ENCODE measurements around the gene TTN.

TTN gene

DNA sequence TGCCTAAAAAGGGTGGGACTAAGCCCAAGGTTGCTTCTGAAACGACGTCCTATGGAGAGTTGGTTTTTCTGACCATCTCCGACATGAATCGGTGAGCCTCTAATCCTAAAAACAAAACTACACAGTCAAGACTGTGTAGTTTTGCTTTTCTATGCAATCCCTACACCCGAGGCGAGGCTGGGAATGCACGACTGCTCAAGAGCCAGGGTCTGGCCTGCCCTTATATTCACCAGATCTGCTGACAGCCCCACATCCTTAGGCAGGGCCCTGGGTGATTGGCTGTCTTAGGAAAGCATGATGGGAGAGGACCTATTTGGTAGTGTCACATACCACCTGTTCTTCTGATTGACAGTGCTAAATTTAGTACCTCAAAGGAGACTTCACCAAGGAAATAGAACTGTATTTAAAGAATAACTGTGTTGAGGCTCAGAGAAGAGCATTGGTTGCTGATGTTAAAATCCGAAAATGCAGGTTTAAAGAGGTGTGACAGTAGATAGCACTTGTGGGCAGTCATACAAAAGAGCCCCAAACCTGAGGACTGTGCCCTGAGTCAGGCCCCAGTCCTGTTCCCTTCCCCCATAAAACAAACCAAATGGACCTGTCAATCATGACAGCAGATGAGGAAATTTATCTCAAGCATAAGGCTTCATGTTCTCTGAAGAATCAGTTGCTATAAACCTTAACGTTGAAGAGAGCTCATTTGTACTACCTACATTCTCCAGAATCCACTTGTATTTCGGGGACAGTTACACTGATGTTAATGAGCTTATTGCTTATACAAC lies at the start of gene TTN:
TSS of gene TTN (minus strand) at position 197 of the 782 bp plus-strand sequence. CDS start 2,781 bp downstream, outside the sequence.
- Mint-ChIP-seq H3K27ac (no peak within 1 kb of the TSS), H3K27me3 (no peaks in the 10 kb centered on the region), H3K4me3 (no peak within 1 kb of the TSS), H3K36me3 (ENCODE audit: low read depth) (no peaks in the 10 kb centered on the region), H3K9me3 (no peaks in the 10 kb centered on the region), H3K4me1 (ENCODE audit: low read depth) (no peaks in the 10 kb centered on the region)
- DNase-seq = no peak

GRCh38 chr2:178855151-178855550 lies 47.9 kb upstream of the TTN start:
- Mint-ChIP-seq H3K36me3 (ENCODE audit: low read depth) (peaks cover 11% of the 10 kb centered on the region), H3K27ac (no peak overlapping the region), H3K9me3 (no peaks in the 10 kb centered on the region), H3K4me1 (ENCODE audit: low read depth) (no peaks in the 10 kb centered on the region), H3K4me3 (no peak overlapping the region), H3K27me3 (no peaks in the 10 kb centered on the region)
- DNase-seq = no peak

DNA sequence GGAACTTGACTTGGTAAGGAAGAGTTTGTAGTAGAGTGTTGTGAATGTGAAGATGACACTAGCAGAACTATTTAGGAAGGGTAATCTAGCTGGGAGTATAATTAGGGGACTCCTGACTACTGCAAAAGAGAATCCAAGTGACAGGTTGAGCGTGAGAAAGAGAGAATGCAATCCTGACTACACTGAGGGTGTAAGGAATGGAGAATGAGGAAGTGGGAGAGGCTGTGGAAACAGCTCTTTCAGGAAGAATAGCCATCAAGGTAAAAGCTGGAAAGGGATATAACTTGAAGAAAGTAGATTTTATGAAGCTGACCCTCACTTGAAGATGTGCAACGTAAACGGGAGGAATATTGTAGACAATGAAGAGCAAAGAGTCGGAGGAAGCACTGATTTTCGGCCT lies 41.1 kb upstream of the TTN start:
- Mint-ChIP-seq H3K4me3 (no peak overlapping the region), H3K27me3 (no peaks in the 10 kb centered on the region), H3K4me1 (ENCODE audit: low read depth) (no peaks in the 10 kb centered on the region), H3K36me3 (ENCODE audit: low read depth) (peaks cover 24% of the 10 kb centered on the region), H3K27ac (no peak overlapping the region), H3K9me3 (no peaks in the 10 kb centered on the region)
- no peak for DNase-seq

DNA sequence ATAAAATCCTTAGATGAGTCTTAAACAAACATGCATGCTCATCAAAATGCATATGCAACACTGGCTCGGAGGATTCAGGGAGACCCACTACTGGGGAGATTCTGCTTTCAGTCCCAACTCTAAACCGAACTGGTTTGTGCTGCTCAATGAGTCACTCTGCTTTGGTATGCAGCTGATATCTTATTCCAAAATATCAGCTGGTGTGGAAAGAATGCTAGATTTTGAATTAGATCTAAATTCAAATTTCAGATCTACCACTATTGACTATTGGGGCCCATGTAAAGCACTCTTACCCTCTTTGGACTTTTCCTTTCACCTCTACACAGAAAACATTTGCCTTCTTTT lies 39.2 kb upstream of the TTN start:
- H3K36me3 Mint-ChIP-seq (ENCODE audit: low read depth) = peaks cover 16% of the 10 kb centered on the region
- no peaks in the 10 kb centered on the region for H3K4me1 Mint-ChIP-seq (ENCODE audit: low read depth)
- no peak for DNase-seq
- no peak overlapping the region for H3K4me3 Mint-ChIP-seq
- no peak overlapping the region for H3K27ac Mint-ChIP-seq
- H3K27me3 Mint-ChIP-seq = no peaks in the 10 kb centered on the region
- H3K9me3 Mint-ChIP-seq = no peaks in the 10 kb centered on the region

DNA sequence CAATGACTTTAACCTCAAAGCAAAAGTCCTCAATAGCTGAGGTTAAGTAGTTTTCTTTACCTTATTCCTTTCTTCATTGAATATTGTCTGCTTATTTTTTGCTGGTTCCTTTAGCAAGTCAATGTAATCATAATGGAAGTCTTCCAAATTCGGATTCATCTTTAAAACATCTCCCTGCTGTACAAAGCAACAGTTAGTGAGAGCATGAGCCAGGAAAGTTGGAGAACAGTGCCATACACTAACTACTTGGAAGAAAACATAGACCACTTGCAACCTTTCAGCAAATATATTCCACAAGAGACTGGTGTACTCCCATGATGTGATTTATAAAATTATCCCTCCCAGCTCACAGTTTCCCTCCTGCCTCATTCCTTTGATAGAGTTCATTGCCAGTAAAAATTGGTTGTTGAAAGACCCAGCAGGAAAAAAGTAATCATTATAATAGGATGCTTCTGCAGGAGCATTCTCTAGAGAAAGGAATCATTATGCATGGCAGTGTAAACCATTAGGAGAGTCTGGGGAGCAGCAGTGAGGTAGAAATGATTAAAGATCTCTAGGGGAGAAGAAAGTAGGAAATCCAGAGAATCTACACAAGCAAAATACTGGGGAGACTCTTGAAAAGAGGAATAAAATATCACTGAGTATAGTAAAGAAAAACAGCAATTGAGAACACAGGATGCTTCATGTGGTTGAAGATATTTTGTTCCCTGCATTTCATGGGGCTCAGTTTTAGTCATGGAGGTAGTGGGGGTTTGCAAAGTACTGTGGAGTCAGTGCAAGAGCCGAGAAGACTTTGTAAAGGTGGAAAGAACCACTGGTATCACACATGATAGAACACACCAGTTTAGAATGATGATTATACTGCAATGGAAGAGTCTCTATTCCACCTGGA lies 38.6 kb upstream of the TTN start:
- Mint-ChIP-seq H3K27ac (no peak overlapping the region), H3K27me3 (no peaks in the 10 kb centered on the region), H3K9me3 (no peaks in the 10 kb centered on the region), H3K4me1 (ENCODE audit: low read depth) (no peaks in the 10 kb centered on the region), H3K36me3 (ENCODE audit: low read depth) (peaks cover 16% of the 10 kb centered on the region), H3K4me3 (no peak overlapping the region)
- no peak for DNase-seq

DNA sequence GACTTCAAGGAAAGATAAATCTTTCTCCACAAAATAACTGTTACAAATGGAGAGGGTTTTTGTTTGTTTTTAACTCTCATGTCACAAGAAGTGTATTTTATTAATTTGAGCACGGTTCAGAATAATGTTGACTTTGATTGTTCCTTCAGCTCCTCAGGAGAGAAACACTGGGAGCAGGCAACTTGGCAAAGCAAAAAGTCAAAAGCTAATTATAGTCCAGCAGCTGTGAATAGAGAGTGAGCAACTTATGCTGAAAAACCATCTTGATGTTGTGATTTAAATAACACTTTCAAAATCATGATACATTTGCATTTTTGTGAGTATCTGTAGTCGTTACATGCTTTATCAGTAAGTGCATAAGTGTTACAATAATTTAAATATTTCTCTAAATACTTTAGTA lies 37.5 kb upstream of the TTN start:
- no peak overlapping the region for H3K27ac Mint-ChIP-seq
- no peak overlapping the region for H3K4me3 Mint-ChIP-seq
- no peak for DNase-seq
- H3K27me3 Mint-ChIP-seq = no peaks in the 10 kb centered on the region
- peaks cover 17% of the 10 kb centered on the region for H3K36me3 Mint-ChIP-seq (ENCODE audit: low read depth)
- no peaks in the 10 kb centered on the region for H3K4me1 Mint-ChIP-seq (ENCODE audit: low read depth)
- no peaks in the 10 kb centered on the region for H3K9me3 Mint-ChIP-seq

- DNase-seq = no peak
- Mint-ChIP-seq H3K4me1 (ENCODE audit: low read depth) (no peaks in the 10 kb centered on the region), H3K4me3 (no peak overlapping the region), H3K27ac (no peak overlapping the region), H3K36me3 (ENCODE audit: low read depth) (peaks cover 16% of the 10 kb centered on the region), H3K9me3 (no peaks in the 10 kb centered on the region), H3K27me3 (no peaks in the 10 kb centered on the region)
Observed at GRCh38 chr2:178844269-178844668, 37.0 kb upstream of the TTN start.

GRCh38 chr2:178843697-178844096 lies 36.5 kb upstream of the TTN start:
- Mint-ChIP-seq H3K36me3 (ENCODE audit: low read depth) (peaks cover 12% of the 10 kb centered on the region), H3K9me3 (no peaks in the 10 kb centered on the region), H3K27ac (no peak overlapping the region), H3K4me1 (ENCODE audit: low read depth) (no peaks in the 10 kb centered on the region), H3K4me3 (no peak overlapping the region), H3K27me3 (no peaks in the 10 kb centered on the region)
- DNase-seq = no peak

- no peaks in the 10 kb centered on the region for H3K4me1 Mint-ChIP-seq (ENCODE audit: low read depth)
- H3K36me3 Mint-ChIP-seq (ENCODE audit: low read depth) = peaks cover 15% of the 10 kb centered on the region
- H3K27ac Mint-ChIP-seq = no peak overlapping the region
- H3K27me3 Mint-ChIP-seq = no peaks in the 10 kb centered on the region
- no peak overlapping the region for H3K4me3 Mint-ChIP-seq
- no peaks in the 10 kb centered on the region for H3K9me3 Mint-ChIP-seq
- no peak for DNase-seq
Observed at GRCh38 chr2:178836807-178837206, 29.6 kb upstream of the TTN start.

DNA sequence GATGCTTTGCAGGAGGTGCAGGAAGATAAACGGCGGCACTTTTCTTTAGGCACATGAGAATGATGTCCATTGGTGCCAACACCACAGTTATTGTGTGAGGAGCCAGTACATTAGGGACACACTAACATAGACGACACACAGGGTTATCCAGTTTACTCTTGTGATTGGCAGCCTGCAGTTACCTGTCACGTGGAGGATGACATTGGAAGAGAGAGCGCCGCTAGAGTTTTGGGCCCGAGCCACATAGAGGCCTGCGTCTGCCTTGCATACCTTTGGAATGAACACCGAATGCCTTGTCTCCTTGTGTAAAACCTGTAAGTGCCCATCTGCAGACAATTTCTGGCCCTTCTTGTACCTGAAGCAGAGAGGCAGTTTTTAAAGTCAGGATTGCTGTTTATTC lies 26.9 kb upstream of the TTN start:
- no peak overlapping the region for H3K27ac Mint-ChIP-seq
- no peaks in the 10 kb centered on the region for H3K9me3 Mint-ChIP-seq
- peaks cover 13% of the 10 kb centered on the region for H3K4me1 Mint-ChIP-seq (ENCODE audit: low read depth)
- no peaks in the 10 kb centered on the region for H3K27me3 Mint-ChIP-seq
- peaks cover 13% of the 10 kb centered on the region for H3K36me3 Mint-ChIP-seq (ENCODE audit: low read depth)
- no peak for DNase-seq
- no peak overlapping the region for H3K4me3 Mint-ChIP-seq

DNA sequence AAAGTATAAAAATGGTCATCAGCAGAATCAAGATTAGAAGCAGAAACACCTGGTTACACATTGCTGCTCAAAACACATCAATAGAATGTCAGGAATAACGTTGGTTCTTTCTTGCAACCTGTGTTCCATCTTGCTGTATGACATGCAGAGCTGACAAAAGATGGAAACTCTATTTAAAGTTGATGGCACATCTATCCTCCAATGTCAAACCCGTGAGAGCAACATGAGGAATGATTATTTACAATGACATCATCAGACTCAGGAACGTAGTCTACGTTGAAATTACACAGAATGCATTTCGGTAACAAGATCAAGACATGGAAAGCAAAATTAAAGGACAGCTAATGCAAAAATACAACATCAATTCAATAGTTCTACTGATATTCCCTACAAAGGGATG lies 26.2 kb upstream of the TTN start:
- H3K4me1 Mint-ChIP-seq (ENCODE audit: low read depth) = peaks cover 15% of the 10 kb centered on the region
- H3K27me3 Mint-ChIP-seq = no peaks in the 10 kb centered on the region
- no peaks in the 10 kb centered on the region for H3K9me3 Mint-ChIP-seq
- no peak overlapping the region for H3K4me3 Mint-ChIP-seq
- no peak overlapping the region for H3K27ac Mint-ChIP-seq
- no peak for DNase-seq
- H3K36me3 Mint-ChIP-seq (ENCODE audit: low read depth) = peaks cover 13% of the 10 kb centered on the region

GRCh38 chr2:178830451-178830850 lies 23.2 kb upstream of the TTN start:
- peaks cover 15% of the 10 kb centered on the region for H3K4me1 Mint-ChIP-seq (ENCODE audit: low read depth)
- peaks cover 12% of the 10 kb centered on the region for H3K36me3 Mint-ChIP-seq (ENCODE audit: low read depth)
- DNase-seq = no peak
- no peak overlapping the region for H3K4me3 Mint-ChIP-seq
- H3K9me3 Mint-ChIP-seq = no peaks in the 10 kb centered on the region
- no peak overlapping the region for H3K27ac Mint-ChIP-seq
- H3K27me3 Mint-ChIP-seq = no peaks in the 10 kb centered on the region

DNA sequence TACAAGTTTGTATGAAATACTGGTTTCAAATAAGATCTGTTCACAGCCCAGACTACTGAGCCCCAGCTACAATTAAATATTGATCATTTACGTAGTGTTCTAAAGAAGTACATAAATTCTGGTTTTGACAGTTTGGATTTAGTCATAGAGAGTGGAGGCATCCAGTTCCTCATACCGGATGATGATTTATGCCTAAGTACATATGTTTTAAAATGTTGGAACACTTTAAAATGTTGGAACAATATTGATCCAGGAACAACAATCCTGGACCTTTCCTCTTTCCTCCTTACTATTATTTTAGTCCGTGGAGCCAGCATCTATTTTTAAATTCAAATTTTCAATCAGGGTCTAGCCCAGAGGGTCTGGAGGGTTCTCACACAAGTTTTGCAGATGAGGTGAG lies 22.8 kb upstream of the TTN start:
- Mint-ChIP-seq H3K27ac (no peak overlapping the region), H3K27me3 (no peaks in the 10 kb centered on the region), H3K4me1 (ENCODE audit: low read depth) (peaks cover 15% of the 10 kb centered on the region), H3K4me3 (no peak overlapping the region), H3K9me3 (no peaks in the 10 kb centered on the region), H3K36me3 (ENCODE audit: low read depth) (peaks cover 12% of the 10 kb centered on the region)
- DNase-seq = no peak

DNA sequence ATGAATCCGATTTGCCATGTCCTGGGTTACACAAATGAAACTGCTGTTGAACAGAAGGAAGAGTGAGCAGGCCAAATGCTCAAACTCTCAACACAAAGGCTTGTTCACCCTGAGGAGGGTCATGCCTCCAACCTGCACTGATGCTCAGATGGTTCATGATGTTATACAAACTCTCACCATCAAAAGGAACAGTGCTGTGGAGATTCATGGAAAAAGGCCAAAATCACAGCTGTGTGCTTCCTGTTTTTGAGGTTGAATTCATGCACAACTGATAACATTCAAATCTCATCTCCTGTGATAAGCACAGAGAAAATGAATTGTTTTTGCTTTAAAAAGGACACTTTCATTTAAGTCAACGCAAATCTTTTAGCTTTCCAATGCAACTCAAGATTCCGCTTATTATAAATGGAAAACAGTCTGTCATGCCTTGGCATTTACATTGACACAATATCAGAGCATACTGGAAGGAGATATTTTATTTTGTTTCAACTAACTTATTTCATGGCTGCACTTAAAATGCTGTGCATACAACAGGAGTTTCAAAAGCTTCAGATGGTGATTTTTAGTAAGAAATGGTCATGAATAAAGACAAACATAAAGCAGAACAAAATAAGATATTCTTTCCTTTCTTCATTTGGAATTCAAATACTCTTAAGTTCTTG lies 22.2 kb upstream of the TTN start:
- H3K27ac Mint-ChIP-seq = no peak overlapping the region
- H3K4me1 Mint-ChIP-seq (ENCODE audit: low read depth) = peaks cover 15% of the 10 kb centered on the region
- DNase-seq = no peak
- no peak overlapping the region for H3K4me3 Mint-ChIP-seq
- H3K36me3 Mint-ChIP-seq (ENCODE audit: low read depth) = peaks cover 12% of the 10 kb centered on the region
- no peaks in the 10 kb centered on the region for H3K27me3 Mint-ChIP-seq
- no peaks in the 10 kb centered on the region for H3K9me3 Mint-ChIP-seq

DNA sequence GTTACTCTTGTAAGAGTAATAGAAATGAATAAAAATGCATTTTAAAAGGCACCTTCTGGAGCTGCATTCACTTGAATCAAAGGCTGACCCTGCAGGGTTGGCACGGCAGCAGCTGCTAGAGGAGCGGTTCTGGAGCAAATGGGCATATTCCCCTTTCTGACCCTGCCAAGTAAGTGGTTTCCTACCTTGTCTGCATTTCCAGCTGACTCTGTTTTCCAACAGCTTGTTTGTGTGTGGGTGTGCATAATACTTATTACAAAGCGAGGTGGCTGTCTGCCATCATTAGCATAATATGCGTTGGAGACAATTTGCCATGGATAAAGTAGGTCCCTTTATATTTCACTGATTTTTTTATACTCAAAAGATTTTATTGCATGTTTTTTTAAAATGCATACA lies 21.3 kb upstream of the TTN start:
- Mint-ChIP-seq H3K27ac (no peak overlapping the region), H3K9me3 (no peaks in the 10 kb centered on the region), H3K4me1 (ENCODE audit: low read depth) (peaks cover 15% of the 10 kb centered on the region), H3K27me3 (no peaks in the 10 kb centered on the region), H3K36me3 (ENCODE audit: low read depth) (peaks cover 5% of the 10 kb centered on the region), H3K4me3 (no peak overlapping the region)
- no peak for DNase-seq

Measured in activated T-cell treated with anti-CD3 and anti-CD28 coated beads, Interleukin-2, amount 50 U/mL, for 24 hours (primary cell).